NCI-H128 (cell line): Measurements from ENCODE around the gene HOMER1.
"Not testable (repeated sequence)": the region's sequence is repeated elsewhere in the genome, so short reads cannot be mapped to it uniquely, and the experiment has no call there.

Experiments
- DNase-seq: peaks from one replicate; lab custom pipeline; 2025; ENCODE audit not compliant: unreplicated experiment; lab: John Stamatoyannopoulos, UW

The HOMER1 gene

DNA sequence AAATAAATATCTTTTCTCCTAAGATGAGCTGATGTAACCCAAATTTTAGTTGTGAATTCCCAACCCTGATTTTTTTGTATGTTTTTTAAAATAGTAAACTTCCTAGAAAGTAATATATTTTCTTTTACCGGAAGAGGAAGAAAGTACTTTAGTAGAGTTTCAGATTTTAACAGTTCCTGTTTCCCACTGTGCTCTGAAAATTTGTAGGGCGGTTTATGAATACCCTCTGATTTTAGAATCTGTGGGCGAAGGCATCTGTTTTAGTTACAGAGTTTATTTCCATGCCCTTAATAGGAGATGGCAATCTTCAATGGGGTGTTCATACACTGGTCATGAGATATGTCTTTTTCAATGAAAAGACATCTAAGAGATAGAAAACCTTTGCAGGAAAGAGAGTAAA, 3.7 kb upstream of the HOMER1 start:
- no peak for DNase-seq

DNA sequence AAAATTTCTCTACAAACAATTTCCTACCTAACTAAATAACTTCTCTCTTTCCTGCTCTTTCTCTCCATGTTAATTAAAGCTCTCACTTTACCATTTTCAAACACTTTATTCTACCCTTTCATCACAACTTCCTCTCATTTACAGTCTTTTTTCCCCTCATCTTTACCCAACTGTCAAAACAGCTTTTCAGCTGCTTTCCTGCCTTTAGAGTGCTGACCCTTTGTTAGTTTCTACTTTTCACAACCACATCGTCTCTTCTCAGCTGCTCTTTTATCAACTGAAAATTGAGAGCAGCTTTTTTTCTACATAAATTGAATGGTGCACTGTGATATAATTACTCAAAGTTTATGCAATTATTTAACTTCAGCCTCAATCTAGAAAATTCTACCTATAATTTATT, 3.1 kb upstream of the HOMER1 start:
- DNase-seq, result no peak

DNA sequence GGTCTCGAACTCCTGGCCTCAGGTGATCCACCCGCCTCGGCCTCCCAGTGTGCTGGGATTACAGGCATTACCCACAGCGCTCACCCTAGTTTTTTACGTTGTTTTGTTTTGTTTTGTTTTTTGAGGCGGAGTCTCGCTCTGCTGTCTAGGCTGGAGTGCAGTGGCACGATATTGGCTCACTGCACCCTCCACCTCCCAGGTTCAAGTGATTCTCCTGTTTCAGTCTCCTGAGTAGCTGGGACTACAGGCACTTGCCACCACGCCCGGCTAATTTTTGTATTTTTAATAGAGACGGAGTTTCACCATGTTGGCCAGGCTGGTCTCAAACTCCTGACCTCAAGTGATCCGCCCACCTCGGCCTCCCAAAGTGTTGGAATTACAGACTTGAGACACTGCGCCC, 2.4 kb upstream of the HOMER1 start:
- DNase-seq, result not testable (repeated sequence)

DNA sequence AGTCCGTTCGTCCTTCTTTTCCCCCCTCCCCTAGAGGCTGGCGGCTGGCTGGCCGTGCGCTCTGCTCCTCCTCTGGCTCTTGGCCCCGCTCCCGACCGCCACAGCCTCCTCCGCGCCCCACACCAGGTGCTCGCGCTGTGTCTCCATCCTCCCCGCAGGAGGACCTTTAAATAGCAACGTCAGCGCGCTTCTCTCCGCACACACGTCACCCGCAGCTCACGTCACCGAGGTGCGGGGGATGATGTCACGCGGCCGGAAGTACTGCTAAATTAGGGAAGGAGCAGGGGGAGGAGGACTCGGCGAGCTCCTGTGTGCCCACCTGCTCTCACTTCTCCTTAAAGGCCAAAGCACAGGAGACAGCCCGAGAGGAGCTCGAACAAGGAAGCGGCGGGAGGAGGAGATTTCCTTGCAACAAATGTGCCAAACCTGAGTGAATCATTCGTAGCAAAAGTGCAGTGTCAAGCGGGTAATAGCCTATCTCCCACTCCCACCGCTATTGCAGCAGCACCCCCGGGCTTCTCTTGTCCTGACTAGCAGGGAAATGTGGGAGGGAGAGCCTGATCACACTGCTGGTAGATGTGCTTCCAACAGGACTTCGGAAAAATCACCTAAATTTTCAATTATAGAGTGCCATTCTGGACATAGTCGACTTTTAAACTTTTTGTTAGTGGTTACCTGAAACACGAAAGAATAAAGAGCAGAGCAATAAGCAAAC, 614 bp upstream of the HOMER1 start:
- DNase-seq, result peak; percentile 50

DNA sequence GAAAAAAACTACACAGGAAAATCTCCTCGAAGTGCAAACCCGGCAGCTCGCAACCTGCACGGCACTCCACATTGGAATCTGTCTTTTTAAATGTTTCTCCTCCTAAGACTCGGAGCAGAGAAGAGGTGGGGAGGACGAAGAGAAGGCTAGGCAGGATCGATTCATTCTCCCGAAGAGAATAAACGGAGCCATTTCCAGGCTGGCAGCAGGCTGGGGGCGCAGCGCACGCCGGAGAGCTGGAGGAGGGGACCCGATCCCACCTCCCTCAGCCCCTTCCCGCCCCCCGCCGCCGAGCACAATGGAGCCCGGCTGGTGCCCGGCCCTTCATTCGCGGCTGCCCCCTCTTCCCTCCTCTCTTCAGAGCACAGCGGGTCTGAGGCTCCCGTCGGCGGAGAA, 628 bp downstream of the HOMER1 start:
- no peak for DNase-seq

DNA sequence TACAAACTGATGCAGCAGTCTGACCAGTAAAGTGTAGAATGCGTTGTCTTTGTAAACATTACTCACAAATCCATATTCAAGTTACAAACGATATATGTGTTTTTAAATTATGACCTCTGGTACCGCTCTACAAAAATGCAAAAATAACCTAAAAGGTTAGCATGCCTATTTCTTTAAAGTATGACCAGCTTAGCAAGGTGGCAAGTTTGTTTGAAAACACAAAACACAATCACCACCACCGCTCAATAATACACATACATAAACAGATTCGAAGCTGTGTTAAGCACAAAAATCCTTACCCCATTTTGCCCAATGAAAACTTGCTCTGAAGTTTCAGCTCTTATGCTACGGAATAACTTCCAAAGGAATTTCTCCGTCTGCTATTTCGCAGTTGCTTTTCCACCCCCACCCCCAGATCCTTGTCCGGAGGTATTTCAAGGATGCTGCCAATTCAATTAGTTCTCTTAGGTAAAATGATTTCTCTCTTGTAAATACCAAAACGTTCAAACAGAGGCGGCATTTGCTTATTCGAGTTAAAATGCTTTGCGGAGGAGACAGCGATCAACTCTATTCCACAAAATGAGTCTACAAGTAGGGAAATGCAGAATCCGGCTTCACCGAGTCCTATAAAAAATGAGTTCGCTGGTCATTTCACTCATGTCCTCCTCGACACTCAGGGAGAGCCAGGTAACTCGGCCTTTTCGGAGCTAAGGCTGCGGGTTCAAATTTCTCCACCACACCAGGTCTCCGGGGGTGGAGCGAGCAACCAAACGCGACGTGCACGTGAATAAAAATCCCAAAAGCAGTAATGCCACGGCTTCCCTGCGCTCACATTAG, 1.2 kb downstream of the HOMER1 start:
- DNase-seq, result no peak

DNA sequence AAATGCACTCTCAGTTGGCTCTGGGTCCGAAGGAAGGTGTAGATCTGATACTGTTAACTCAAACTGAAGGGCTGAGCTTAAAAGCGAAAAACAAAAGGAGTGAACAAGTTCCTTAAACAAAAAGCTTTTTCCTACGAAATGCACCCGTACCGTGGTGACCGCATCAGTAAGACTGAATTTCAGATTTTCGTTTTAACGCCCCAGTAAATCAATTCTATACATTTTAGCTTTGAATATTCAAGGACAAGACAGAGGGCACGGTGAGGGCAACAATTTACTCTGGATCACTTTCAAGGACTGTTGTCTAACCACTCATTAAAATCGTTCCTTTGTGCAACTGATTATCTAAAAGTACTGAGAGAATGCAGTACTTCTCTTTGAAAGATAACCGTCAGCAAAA, 1.9 kb downstream of the HOMER1 start:
- no peak for DNase-seq

DNA sequence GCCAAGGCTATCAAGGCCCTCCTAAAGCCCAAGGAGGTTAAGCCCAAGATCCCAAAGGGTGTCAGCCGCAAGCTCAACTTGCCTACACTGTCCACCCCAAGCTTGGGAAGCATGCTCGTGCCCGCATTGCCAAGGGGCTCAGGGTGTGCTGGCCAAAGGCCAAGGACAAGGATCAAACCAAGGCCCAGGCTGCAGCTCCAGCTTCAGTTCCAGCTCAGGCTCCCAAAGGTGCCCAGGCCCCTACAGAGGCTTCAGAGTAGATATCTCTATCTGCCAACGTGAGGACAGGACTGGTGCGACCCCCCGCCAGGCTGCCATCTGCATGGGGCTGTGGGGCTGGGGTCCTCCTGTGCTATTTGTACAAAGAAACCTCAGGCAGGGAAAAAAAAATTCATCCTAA, 3.3 kb downstream of the HOMER1 start:
- no peak for DNase-seq

DNA sequence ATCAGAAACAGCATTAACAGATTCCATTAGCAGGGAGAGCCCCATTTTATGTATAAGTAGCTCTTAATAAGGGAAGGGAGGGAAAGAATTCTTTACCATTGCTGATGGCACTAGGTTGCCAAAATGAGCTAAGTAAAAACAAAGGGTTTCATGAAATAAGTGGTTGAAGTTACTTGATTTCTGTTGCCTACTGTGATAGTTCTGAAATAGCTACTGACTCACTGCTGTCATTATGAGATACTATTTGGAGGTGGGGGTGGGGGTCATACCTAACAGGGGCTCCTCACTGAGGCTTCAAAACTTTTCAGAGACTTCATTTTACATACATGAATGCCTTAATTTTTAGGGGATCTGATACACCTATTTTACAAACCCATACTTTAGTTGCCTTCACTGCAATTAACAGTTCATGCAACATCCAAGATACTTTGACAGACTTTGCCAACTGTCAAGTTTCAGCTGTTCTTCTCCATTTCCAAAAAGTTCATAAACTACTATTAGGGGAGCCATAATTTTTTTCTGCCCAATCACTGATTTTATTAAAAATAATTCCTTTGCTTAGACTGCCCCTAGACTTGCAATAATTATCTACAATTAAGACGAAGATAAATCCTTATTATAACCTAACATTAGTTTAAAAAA, 4.6 kb downstream of the HOMER1 start:
- no peak for DNase-seq

DNA sequence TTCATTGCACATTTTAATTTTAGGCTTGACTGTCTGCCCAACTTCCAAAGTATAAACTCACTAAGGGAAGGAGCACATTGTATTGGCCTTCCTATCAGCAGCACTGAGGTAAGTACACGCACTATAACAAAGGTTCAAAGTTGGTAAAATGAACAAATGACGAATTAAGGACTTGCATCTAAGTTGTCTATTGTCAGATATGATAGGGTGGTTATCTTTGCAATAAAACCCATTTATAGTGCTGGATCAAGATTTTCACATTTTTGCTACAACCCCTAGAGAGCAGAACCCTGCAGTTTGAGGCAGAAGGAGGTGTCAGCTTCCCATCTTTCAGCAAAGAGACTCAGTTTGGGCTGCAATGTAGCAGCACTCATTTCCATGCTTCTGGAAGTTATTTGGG, 5.1 kb downstream of the HOMER1 start:
- no peak for DNase-seq

DNA sequence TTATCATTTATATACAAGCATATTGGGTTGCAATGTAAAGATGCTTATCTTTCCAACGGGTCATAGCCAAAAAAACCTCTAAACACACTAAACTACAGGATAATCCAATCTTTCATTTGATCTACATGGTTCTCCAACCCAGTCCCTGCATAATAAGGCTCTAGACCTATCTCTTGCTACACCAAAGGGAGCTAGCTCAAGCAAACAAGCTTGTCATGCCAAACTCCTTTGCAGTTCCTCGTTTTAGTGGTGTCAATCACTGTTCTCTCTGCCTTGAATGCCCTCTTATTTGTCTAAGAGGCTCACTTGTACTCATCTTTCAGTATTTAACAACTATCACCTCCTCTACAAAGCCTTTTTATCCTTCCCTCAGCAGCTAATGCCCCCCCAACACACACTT, 5.6 kb downstream of the HOMER1 start:
- no peak for DNase-seq

DNA sequence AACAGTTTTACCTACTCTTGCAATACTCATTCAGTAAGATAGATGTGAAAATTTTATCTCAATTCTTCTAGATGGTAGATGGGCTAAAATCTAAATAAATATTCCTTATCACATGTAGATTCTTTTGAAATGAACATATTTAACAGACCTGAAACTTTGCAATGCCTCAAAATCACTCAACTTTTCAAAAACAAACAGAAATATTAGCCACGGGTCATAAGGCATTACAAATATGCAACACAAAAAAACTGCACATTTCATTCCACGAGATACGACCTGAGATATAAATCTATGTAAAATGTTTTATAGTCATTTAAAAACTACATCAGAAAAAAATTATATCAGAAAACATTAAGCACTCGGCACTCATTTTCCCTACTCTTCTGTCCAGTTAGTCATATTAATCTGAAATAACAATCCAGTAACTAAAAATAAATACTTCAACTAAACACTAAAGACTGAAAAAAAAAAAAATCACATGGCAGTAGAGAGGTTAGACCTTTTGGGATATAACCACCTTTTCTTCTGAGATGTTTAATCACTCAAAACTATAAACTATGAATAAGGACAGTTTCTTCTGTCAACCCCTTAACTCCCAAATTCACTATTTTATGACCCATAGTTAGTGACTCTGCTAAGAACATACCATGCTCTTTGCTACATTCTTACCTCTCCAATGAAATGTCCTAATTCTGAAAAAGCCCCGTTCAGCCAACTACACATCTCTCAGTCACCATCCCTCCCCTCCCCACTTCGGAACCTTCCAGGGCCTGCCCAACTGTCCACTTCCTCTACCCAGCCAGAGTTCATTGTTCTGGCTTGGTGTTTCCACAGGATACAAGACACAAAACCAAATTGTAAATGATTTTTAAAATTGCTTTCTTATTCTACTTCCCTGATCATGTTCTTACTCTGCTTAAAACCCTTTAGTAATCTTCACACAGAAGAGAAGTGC, 6.4 kb downstream of the HOMER1 start:
- no peak for DNase-seq

DNA sequence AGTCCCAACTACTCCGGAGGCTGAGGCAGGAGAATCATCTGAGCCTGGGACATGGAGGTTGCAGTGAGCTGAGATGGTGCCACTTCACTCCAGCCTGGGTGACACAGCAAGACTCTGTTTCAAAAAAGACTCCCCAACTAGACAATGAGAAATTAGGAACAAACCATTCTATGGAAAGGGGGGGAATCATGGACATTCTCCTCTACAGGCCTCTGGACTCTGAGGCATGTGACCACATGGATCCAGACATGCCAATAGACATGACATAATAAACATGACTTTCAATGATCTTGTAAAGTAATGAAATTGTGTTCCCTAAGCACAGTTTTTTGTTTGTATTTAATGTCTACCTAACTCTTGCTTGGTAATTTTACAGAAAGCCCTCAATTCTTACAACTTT, 8.8 kb downstream of the HOMER1 start:
- no peak for DNase-seq

DNA sequence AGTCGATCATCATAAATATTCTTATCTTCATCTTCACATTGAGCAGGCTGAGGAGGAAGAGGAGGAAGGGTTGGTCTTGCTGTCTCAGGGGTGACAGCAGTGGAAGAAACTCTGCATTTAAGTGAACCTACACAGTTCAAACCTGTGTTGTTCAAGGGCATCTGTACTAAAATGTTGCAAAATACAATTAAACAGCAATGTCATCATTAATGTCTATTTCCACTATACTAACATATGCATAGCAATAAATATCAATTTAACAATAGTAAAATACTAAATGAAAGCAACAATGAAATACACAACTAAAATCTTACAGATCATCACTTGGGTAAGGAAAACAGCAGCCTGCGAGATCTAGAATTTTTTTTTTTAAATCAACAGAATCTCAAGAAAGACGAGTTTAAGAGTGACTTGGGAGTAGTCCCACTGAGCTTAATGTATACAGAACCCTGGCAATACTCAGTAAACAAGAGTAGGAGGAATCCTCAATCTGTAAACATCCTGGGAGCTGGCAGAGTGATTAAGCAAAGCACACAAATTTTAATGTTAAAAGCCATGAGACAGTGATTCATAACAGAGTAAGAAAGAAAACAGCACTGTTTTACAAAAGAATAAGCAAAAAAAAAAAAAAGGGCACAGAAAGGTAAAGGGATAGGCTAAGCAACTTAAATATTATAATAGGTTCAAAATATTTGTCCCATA, 10.0 kb downstream of the HOMER1 start:
- DNase-seq, result no peak

DNA sequence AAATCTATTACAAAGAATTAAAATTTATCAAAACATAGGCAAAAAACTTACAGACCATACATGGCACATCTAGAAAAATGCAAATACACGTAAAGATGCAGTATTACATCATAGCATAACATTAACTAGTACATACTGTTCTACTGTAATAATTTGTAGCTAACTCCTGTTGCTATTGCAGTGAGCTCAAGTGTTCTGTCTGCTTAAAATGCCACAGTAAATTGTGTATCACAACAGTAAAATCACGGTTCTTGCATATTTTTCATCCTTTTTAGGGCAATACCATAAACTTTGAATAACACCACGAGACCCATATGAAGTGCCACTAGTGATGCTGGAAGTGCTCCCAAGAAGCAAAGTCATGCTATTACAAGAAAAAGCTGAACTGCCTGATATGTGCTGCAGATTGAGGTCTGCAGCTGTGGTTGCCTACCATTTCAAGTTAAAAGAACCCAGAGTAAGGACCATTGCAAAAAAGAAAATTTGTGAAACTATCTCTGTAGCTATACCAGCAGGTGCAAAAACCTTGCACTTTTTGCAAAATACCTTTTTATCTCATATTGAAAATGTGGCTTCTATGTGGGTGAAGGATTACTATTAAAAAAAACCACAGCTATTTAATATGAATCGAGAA, 14.2 kb downstream of the HOMER1 start:
- DNase-seq, result no peak

DNA sequence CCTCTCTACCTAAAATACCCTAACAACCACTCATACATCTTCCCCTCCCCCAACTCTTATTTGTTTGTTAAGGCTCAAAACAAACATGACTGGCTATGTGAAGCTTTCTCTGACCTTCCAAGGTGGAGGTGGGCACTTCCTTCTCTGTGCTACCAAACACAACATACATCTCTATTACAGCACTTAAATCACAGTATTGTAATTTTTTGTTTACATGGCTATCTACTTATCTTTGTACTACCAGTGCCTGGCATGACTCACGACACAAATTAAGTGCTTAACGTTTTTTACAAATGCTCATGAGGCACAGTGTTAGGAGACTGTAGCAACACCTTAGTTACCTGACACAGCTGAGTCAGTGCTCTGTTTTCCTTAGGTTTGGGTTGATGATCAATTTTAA, 18.6 kb downstream of the HOMER1 start:
- DNase-seq, result no peak

DNA sequence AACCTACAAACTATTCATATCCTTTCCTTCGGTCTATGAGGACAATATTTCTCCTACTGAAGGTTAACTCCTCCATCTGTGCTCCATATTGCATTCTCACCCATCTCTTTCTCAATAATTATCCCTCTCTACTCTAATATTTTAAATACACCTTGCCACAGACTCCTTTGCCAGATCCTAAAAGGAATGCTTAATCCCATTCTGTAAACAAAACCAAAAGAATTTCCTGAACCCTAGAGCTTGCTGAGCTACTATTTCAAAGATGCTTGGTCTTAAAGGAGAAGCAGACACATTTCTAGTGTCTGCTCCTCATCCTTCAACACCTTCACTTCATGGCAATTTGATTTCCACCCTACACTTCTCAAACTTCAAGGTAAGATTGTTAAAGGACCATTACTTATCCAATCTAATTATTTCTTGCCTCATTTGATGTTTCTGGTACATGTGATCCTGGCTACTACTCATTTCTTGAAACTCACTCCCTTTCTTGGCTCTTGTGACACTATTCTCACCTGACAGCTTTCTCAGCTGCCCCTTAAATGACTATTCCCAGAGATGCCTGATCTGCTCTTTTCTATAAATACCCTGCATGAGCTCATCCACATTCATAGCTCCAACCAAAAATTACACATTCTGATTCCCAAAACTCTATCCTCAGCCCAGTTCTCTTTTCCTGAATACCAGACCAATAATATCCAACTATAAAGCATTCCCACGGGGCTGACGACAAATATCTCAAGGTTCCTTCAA, 20.2 kb downstream of the HOMER1 start:
- DNase-seq, result no peak

DNA sequence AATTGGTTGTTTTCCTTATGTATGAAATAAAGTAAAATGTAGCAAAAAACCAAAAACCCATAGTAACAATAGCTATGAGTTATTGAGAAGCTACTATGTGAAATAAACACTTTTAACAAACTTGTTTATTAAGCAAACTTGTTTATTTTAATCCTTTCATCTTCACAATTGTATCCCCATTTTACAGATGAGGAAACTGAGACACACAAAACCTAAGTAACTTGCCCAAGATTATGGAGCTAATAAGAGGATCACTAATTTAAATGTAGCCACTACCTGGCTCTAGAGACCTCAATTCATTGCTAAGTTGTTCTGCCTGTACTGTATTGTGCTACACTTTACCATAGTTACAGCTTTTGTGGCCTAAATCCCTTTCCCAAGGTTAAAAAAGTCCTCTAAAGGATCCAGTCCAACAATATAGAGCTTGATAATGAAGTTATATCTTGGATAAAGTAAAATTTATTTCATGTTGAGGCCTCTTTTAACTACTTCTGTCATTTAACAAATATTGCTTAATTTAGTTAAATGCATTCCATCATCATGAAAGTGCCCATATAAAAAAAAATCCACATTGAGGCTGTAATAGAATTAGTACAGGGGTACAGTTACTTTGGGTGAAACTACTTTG, 22.1 kb downstream of the HOMER1 start:
- no peak for DNase-seq
